ENCODE data around the gene PDE11A.

The PDE11A gene

GRCh38 chr2:177753682-177754491, 318.7 kb downstream of the PDE11A start:
- peak; percentile 82 for DNase-seq

- DNase-seq, result no peak
Measured at GRCh38 chr2:177748360-177748759, 324.2 kb downstream of the PDE11A start.

GRCh38 chr2:177747384-177747783, 325.2 kb downstream of the PDE11A start:
- DNase-seq, result no peak

- no peak for DNase-seq
Measured at GRCh38 chr2:177746358-177746757, 326.2 kb downstream of the PDE11A start.

GRCh38 chr2:177745531-177745930, 327.0 kb downstream of the PDE11A start:
- no peak for DNase-seq

- DNase-seq, result no peak
Measured at GRCh38 chr2:177742851-177743250, 329.7 kb downstream of the PDE11A start.

- DNase-seq, result no peak
Measured at GRCh38 chr2:177741866-177742265, 330.7 kb downstream of the PDE11A start.

GRCh38 chr2:177740700-177741099, 331.9 kb downstream of the PDE11A start:
- no peak for DNase-seq

- DNase-seq, result no peak
Measured at GRCh38 chr2:177738461-177739235, 333.9 kb downstream of the PDE11A start.

GRCh38 chr2:177735318-177735803, 337.2 kb downstream of the PDE11A start:
- no peak for DNase-seq

- DNase-seq, result no peak
Measured at GRCh38 chr2:177733322-177733855, 339.2 kb downstream of the PDE11A start.

- peak; percentile 2 for DNase-seq
Measured at GRCh38 chr2:177731384-177731783, 341.2 kb downstream of the PDE11A start.

GRCh38 chr2:177730792-177731191, 341.8 kb downstream of the PDE11A start:
- no peak for DNase-seq

GRCh38 chr2:177730363-177730762, 342.2 kb downstream of the PDE11A start:
- DNase-seq, result no peak

GRCh38 chr2:177728920-177729319, 343.7 kb downstream of the PDE11A start:
- no peak for DNase-seq

GRCh38 chr2:177728399-177728765, 344.2 kb downstream of the PDE11A start:
- no peak for DNase-seq

- no peak for DNase-seq
Measured at GRCh38 chr2:177727577-177728398, 344.8 kb downstream of the PDE11A start.

- DNase-seq, result no peak
Measured at GRCh38 chr2:177726931-177727348, 345.6 kb downstream of the PDE11A start.

GRCh38 chr2:177724398-177725287, 347.9 kb downstream of the PDE11A start:
- DNase-seq, result peak; percentile 89

GRCh38 chr2:177723235-177723634, 349.3 kb downstream of the PDE11A start:
- DNase-seq, result peak; percentile 40

- no peak for DNase-seq
Measured at GRCh38 chr2:177721818-177722567, 350.6 kb downstream of the PDE11A start.

All from NCI-H2227 treated with DMSO at 0.1 percent for 48 hours (cell line).